ENCODE data around the gene ARHGEF1.

DNA sequence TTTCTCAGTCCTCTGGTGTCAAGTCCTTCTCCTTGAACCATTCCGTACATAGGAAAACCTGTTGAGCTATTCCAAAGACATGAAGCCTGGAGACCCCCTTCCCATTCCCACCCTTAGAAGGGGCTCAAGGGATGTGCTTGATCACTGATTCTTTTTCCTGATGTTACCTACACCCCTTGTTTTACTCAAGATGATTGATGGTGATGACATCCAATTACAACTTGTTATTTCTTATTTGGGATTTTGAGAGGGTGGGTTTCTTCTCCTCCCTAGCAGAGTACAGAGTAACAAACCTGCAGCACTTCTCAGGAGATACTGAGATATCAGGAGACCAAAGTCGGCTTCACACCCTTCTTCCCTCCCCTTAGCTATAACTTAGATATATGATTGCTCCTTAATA, 29.6 kb upstream of the ARHGEF1 start:
- TF ChIP-seq, protein P1, sequence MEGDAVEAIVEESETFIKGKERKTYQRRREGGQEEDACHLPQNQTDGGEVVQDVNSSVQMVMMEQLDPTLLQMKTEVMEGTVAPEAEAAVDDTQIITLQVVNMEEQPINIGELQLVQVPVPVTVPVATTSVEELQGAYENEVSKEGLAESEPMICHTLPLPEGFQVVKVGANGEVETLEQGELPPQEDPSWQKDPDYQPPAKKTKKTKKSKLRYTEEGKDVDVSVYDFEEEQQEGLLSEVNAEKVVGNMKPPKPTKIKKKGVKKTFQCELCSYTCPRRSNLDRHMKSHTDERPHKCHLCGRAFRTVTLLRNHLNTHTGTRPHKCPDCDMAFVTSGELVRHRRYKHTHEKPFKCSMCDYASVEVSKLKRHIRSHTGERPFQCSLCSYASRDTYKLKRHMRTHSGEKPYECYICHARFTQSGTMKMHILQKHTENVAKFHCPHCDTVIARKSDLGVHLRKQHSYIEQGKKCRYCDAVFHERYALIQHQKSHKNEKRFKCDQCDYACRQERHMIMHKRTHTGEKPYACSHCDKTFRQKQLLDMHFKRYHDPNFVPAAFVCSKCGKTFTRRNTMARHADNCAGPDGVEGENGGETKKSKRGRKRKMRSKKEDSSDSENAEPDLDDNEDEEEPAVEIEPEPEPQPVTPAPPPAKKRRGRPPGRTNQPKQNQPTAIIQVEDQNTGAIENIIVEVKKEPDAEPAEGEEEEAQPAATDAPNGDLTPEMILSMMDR (IDR thresholded peaks at IDR 0.05; ENCODE audit: low read depth, low read length) = no peak
- TF ChIP-seq EZH2phosphoT487 (IDR thresholded peaks at IDR 0.05; ENCODE audit: low read depth) = no peak

All from OCI-LY3 (cell line).